ENCODE data around the gene TOX3. TPM values are rescaled to one million over a fixed set of nuclear protein-coding genes. Genes with fewer than 3 reads are reported as not detected.

TOX3 gene
- total RNA-seq, 2 donors from 2014 or later: 4.8 to 8.5 TPM

DNA sequence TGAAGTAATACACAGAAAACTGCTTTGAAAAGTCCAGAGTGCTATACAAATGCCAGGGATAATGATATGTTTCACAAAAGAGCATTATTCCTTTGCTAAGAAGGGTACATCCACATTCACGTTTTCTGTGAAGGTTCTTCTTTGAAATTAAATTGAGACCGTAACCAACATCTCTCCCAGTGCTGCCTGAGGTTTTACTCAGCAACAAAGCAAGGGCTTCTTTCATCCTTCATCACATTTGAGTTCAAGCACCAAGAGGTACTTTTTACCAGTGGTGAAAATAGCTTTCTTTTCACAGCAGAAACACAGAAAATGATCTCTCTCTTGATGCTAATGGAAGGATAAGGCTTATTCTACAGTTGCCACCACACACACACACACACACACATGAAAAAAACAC lies 113.3 kb downstream of the TOX3 start:
- TF ChIP-seq, protein P1, sequence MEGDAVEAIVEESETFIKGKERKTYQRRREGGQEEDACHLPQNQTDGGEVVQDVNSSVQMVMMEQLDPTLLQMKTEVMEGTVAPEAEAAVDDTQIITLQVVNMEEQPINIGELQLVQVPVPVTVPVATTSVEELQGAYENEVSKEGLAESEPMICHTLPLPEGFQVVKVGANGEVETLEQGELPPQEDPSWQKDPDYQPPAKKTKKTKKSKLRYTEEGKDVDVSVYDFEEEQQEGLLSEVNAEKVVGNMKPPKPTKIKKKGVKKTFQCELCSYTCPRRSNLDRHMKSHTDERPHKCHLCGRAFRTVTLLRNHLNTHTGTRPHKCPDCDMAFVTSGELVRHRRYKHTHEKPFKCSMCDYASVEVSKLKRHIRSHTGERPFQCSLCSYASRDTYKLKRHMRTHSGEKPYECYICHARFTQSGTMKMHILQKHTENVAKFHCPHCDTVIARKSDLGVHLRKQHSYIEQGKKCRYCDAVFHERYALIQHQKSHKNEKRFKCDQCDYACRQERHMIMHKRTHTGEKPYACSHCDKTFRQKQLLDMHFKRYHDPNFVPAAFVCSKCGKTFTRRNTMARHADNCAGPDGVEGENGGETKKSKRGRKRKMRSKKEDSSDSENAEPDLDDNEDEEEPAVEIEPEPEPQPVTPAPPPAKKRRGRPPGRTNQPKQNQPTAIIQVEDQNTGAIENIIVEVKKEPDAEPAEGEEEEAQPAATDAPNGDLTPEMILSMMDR (conservative IDR thresholded peaks at IDR 0.05): no peak

DNA sequence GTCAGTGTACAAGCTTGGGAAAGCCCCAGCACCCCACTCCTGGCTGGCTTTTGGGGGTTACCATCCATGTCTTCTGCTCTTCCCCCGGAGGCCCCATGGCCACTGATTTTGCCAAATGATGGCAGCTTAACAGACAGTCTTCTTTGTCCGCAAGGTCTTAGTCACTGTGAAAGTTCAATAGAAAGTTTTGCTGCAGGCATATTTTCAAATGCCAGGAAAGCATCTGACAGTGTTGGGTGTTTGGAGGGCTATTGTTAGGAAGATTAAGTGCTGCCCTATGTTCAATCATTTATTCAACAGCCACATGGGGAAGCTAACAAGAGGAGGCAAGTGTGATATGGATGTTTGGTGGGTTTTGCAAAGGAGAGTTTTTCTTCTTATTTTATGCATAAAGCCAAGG lies 122.4 kb downstream of the TOX3 start:
- Histone ChIP-seq H3K36me3 (ENCODE audit: control insufficient read depth, insufficient read depth, low read length) (no peaks in the 10 kb centered on the region), H3K4me3 (ENCODE audit: low read length) (no peak overlapping the region), H3K9me3 (ENCODE audit: control insufficient read depth, low read length) (no peaks in the 10 kb centered on the region), H3K27me3 (ENCODE audit: control insufficient read depth, insufficient read depth, low read length, poor library complexity, severe bottlenecking) (no peaks in the 10 kb centered on the region), H3K9ac (ENCODE audit: extremely low read depth, low read length, poor library complexity, severe bottlenecking) (no peak overlapping the region), H3K4me1 (ENCODE audit: control insufficient read depth, insufficient read depth, low read length) (no peaks in the 10 kb centered on the region), H3K27ac (ENCODE audit: low read depth, low read length) (no peak overlapping the region)
- Mint-ChIP-seq H3K27me3 (ENCODE audit: insufficient read depth) (no peaks in the 10 kb centered on the region), H3K4me1 (no peaks in the 10 kb centered on the region), H3K36me3 (ENCODE audit: low read depth) (no peaks in the 10 kb centered on the region), H3K9me3 (no peaks in the 10 kb centered on the region), H3K27ac (no peak overlapping the region), H3K4me3 (no peak overlapping the region)
- DNase-seq: no peak
- 88 to 100% methylated on average over 2 of the region's 2 CpGs for WGBS, 2 experiments (ENCODE audit: insufficient coverage in 1 of 2, insufficient read length in 1 of 2)
- TF ChIP-seq, protein P1 (conservative IDR thresholded peaks at IDR 0.05): no peak

More for the DNA sequence above, 113.3 kb downstream of the TOX3 start:
- no peak overlapping the region for H3K4me3 Mint-ChIP-seq
- 90 to 93% methylated on average over 2 of the region's 2 CpGs for WGBS, 2 experiments (ENCODE audit: insufficient coverage in 1 of 2, insufficient read length in 1 of 2)
- H3K36me3 Mint-ChIP-seq (ENCODE audit: low read depth): peaks cover under 1% of the 10 kb centered on the region
- no peak overlapping the region for H3K4me3 ChIP-seq (ENCODE audit: low read length)
- H3K9me3 Mint-ChIP-seq: no peaks in the 10 kb centered on the region
- H3K27me3 Mint-ChIP-seq (ENCODE audit: insufficient read depth): no peaks in the 10 kb centered on the region
- H3K4me1 ChIP-seq (ENCODE audit: control insufficient read depth, insufficient read depth, low read length): no peaks in the 10 kb centered on the region
- H3K36me3 ChIP-seq (ENCODE audit: control insufficient read depth, insufficient read depth, low read length): no peaks in the 10 kb centered on the region
- no peak overlapping the region for H3K27ac Mint-ChIP-seq
- no peaks in the 10 kb centered on the region for H3K9me3 ChIP-seq (ENCODE audit: control insufficient read depth, low read length)
- H3K27me3 ChIP-seq (ENCODE audit: control insufficient read depth, insufficient read depth, low read length, poor library complexity, severe bottlenecking): no peaks in the 10 kb centered on the region
- peaks cover 4% of the 10 kb centered on the region for H3K4me1 Mint-ChIP-seq
- DNase-seq: no peak
- no peak overlapping the region for H3K9ac ChIP-seq (ENCODE audit: extremely low read depth, low read length, poor library complexity, severe bottlenecking)
- H3K27ac ChIP-seq (ENCODE audit: low read depth, low read length): no peak overlapping the region

DNA sequence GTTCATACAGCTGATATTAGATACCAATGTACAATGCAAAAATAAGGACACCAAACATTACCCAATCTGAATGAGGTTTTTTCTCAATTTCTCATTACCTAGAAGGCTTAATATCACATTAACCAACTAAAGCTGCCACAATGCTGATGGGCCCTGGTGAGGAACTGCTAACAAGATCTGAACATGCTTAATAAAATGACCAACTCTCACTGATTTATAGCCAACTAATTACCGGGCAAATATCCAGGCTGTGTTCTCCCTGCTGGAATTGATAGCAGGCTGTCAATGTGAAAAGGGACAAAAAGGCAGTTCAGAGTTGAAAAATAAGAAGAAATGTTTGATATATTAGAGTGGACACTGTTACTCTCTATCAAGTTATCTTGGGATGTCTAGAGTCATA lies 124.6 kb downstream of the TOX3 start:
- Histone ChIP-seq H3K27ac (ENCODE audit: low read depth, low read length) (no peak overlapping the region), H3K9ac (ENCODE audit: extremely low read depth, low read length, poor library complexity, severe bottlenecking) (no peak overlapping the region), H3K36me3 (ENCODE audit: control insufficient read depth, insufficient read depth, low read length) (no peaks in the 10 kb centered on the region), H3K9me3 (ENCODE audit: control insufficient read depth, low read length) (no peaks in the 10 kb centered on the region), H3K4me1 (ENCODE audit: control insufficient read depth, insufficient read depth, low read length) (no peaks in the 10 kb centered on the region), H3K4me3 (ENCODE audit: low read length) (no peak overlapping the region), H3K27me3 (ENCODE audit: control insufficient read depth, insufficient read depth, low read length, poor library complexity, severe bottlenecking) (no peaks in the 10 kb centered on the region)
- no peaks in the 10 kb centered on the region for H3K36me3 Mint-ChIP-seq (ENCODE audit: low read depth)
- H3K27me3 Mint-ChIP-seq (ENCODE audit: insufficient read depth): no peaks in the 10 kb centered on the region
- H3K9me3 Mint-ChIP-seq: peaks cover 4% of the 10 kb centered on the region
- no peak overlapping the region for H3K4me3 Mint-ChIP-seq
- TF ChIP-seq, protein P1 (conservative IDR thresholded peaks at IDR 0.05): no peak
- WGBS, 2 experiments (ENCODE audit: insufficient coverage in 1 of 2, insufficient read length in 1 of 2): 80 to 85% methylated on average over 1 of the region's 1 CpG
- DNase-seq: no peak
- no peaks in the 10 kb centered on the region for H3K4me1 Mint-ChIP-seq
- H3K27ac Mint-ChIP-seq: no peak overlapping the region

All from endodermal cell (in vitro differentiated cells).